Tibial nerve (tissue), 3 donors: ENCODE measurements around the gene STRBP.

ENCODE experiments used
- POLR2A ChIP-seq, 2 donors: fragments of 450-650 bp; IDR thresholded peaks; one replicate each; pipeline ENCODE4 v1.6.1; 2017; ENCODE audit warnings: antibody characterized with exemption in 2 of 2, mild to moderate bottlenecking in 2 of 2, moderate library complexity in 2 of 2
- TF ChIP-seq, protein P1 (sequence below), 5 experiments: fragments of 200-600 bp in 3 of 5; fragments of 450-650 bp in 2 of 5; sonication (generic) in 3 of 5; IDR thresholded peaks; one replicate each; pipeline ENCODE4 v1.5.1; 2016 to 2019; ENCODE audit warnings: antibody characterized with exemption in 5 of 5, mild to moderate bottlenecking in 3 of 5, moderate library complexity in 2 of 5

DNA sequence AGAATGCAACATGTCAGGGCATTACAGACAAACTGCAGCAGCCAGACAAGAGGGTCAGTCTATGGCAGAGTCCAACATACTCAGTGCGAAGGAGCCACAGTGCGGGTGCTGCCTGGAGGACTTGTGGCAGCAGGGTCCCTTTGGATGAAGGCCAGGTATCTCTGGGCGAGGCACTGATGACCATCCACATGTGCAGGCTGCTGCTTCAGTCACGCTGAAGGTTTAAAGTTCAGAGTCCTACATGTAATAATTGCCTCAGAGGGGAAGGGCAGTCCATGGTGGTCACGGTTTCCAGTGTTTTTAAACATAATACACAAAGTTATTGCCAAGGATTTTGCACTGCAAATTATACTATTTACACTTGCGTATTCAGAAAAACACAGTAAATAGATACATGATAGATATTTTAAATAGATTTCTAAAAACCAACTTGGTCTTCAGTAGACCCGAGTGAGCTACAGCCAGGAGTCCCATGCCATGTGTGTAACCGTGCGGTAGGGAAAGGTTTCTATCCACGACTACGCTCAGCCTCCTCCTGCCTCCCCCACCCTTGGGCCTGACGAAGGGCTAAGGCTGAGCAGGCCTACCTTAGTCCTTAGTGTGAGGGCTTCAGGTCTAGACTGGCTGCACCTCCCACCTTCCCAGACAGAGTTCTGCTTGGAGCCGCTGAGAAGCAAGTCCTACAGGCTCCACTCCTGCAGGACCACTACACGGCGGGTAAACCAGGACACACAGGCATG is 158.7 kb downstream of the STRBP start:
- TF ChIP-seq, protein P1, sequence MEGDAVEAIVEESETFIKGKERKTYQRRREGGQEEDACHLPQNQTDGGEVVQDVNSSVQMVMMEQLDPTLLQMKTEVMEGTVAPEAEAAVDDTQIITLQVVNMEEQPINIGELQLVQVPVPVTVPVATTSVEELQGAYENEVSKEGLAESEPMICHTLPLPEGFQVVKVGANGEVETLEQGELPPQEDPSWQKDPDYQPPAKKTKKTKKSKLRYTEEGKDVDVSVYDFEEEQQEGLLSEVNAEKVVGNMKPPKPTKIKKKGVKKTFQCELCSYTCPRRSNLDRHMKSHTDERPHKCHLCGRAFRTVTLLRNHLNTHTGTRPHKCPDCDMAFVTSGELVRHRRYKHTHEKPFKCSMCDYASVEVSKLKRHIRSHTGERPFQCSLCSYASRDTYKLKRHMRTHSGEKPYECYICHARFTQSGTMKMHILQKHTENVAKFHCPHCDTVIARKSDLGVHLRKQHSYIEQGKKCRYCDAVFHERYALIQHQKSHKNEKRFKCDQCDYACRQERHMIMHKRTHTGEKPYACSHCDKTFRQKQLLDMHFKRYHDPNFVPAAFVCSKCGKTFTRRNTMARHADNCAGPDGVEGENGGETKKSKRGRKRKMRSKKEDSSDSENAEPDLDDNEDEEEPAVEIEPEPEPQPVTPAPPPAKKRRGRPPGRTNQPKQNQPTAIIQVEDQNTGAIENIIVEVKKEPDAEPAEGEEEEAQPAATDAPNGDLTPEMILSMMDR (IDR thresholded peaks at IDR 0.05): no peak
- TF ChIP-seq POLR2A (IDR thresholded peaks at IDR 0.05): no peak
